Endodermal cell (in vitro differentiated cells): ENCODE data around the gene KCNIP4. TPM values are rescaled to one million over a fixed set of nuclear protein-coding genes. Genes with fewer than 3 reads are reported as not detected.

Source experiments
- DNase-seq: peaks from one replicate; pipeline ENCODE4 v3.0.0-alpha.2; 2017
- H3K27ac ChIP-seq: 2 replicates; pipeline ENCODE4 v1.5.1; 2013; ENCODE audit warnings: mild to moderate bottlenecking, low read depth, low read length, moderate library complexity
- H3K27me3 ChIP-seq: 2 replicates; pipeline ENCODE4 v1.6.1; 2013; ENCODE audit warnings: mild to moderate bottlenecking, low read length, moderate library complexity; ENCODE audit not compliant: insufficient read depth, control insufficient read depth, poor library complexity, severe bottlenecking
- H3K36me3 ChIP-seq: 2 replicates; pipeline ENCODE4 v1.7.0; 2013; ENCODE audit warnings: mild to moderate bottlenecking, low read length, moderate library complexity; ENCODE audit not compliant: control insufficient read depth, insufficient read depth
- H3K4me1 ChIP-seq: one replicate; pipeline ENCODE4 v1.7.0; 2013; ENCODE audit warnings: low read length; ENCODE audit not compliant: control insufficient read depth, insufficient read depth
- H3K4me3 ChIP-seq: 2 replicates; pipeline ENCODE4 v1.5.1; 2013; ENCODE audit warnings: mild to moderate bottlenecking, low read length, moderate library complexity
- H3K9ac ChIP-seq: 2 replicates; pipeline ENCODE4 v1.6.1; 2013; ENCODE audit warnings: mild to moderate bottlenecking, low read length, moderate library complexity; ENCODE audit not compliant: poor library complexity, severe bottlenecking; ENCODE audit errors: extremely low read depth
- H3K9me3 ChIP-seq: 2 replicates; pipeline ENCODE4 v1.6.1; 2013; ENCODE audit warnings: mild to moderate bottlenecking, low read length, moderate library complexity; ENCODE audit not compliant: control insufficient read depth
- H3K27ac Mint-ChIP-seq: 2 replicates; pipeline ENCODE4 v1.8.0; 2020; ENCODE audit warnings: mixed read lengths
- H3K27me3 Mint-ChIP-seq: 2 replicates; pipeline ENCODE4 v1.8.0; 2021; ENCODE audit warnings: mild to moderate bottlenecking, mixed read lengths; ENCODE audit not compliant: insufficient read depth
- H3K36me3 Mint-ChIP-seq: 2 replicates; pipeline ENCODE4 v1.8.0; 2020; ENCODE audit warnings: low read depth, mixed read lengths
- H3K4me1 Mint-ChIP-seq: 2 replicates; pipeline ENCODE4 v1.8.0; 2020; ENCODE audit warnings: mixed read lengths
- H3K4me3 Mint-ChIP-seq: 2 replicates; pipeline ENCODE4 v1.8.0; 2020; ENCODE audit warnings: mild to moderate bottlenecking, moderate library complexity, mixed read lengths
- H3K9me3 Mint-ChIP-seq: 2 replicates; pipeline ENCODE4 v1.8.0; 2020; ENCODE audit warnings: mild to moderate bottlenecking, mixed read lengths
- WGBS, 2 experiments: methylation state at CpG; one replicate each; pipeline versions ENCODE4 v1.1.5 to v1.1.7; 2013; ENCODE audit warnings: missing lambda C conversion rate in 2 of 2, mixed read lengths in 1 of 2; ENCODE audit not compliant: insufficient coverage in 1 of 2, insufficient read length in 1 of 2; 5-methylcytosine and 5-hydroxymethylcytosine counted together
- total RNA-seq, 2 donors: library from RNA; stranded (reverse); fragmentation: NEBNext Ultra II Directional in 1 of 2; extraction: Animal tissue kit (Norgen Biotek cat#: 25700) in 1 of 2; gene quantifications; 2 replicates in 1 of 2; 3 replicates in 1 of 2; pipeline ENCODE4 v1.2.1, GENCODE V29; 2021
- TF ChIP-seq, protein P1 (sequence below): fragments of 200-600 bp; sonication (generic); conservative IDR thresholded peaks from 2 replicates; pipeline ENCODE4 v1.5.0; 2021; ENCODE audit warnings: antibody characterized with exemption, mild to moderate bottlenecking

Gene KCNIP4
- total RNA-seq, 2 donors from 2014 or later, result not detected

GRCh38 chr4:20926529-20926928 lies 1022.0 kb downstream of the KCNIP4 start:
- no peak overlapping the region for H3K27ac Mint-ChIP-seq
- no peak overlapping the region for H3K27ac ChIP-seq
- DNase-seq, result no peak
- H3K9me3 Mint-ChIP-seq, result no peaks in the 10 kb centered on the region
- H3K4me1 Mint-ChIP-seq, result no peaks in the 10 kb centered on the region
- H3K4me3 ChIP-seq, result no peak overlapping the region
- no peaks in the 10 kb centered on the region for H3K4me1 ChIP-seq
- no peaks in the 10 kb centered on the region for H3K36me3 ChIP-seq
- TF ChIP-seq, protein P1, sequence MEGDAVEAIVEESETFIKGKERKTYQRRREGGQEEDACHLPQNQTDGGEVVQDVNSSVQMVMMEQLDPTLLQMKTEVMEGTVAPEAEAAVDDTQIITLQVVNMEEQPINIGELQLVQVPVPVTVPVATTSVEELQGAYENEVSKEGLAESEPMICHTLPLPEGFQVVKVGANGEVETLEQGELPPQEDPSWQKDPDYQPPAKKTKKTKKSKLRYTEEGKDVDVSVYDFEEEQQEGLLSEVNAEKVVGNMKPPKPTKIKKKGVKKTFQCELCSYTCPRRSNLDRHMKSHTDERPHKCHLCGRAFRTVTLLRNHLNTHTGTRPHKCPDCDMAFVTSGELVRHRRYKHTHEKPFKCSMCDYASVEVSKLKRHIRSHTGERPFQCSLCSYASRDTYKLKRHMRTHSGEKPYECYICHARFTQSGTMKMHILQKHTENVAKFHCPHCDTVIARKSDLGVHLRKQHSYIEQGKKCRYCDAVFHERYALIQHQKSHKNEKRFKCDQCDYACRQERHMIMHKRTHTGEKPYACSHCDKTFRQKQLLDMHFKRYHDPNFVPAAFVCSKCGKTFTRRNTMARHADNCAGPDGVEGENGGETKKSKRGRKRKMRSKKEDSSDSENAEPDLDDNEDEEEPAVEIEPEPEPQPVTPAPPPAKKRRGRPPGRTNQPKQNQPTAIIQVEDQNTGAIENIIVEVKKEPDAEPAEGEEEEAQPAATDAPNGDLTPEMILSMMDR, result no peak
- H3K9me3 ChIP-seq, result no peaks in the 10 kb centered on the region
- H3K27me3 Mint-ChIP-seq, result no peaks in the 10 kb centered on the region
- no peaks in the 10 kb centered on the region for H3K27me3 ChIP-seq
- H3K36me3 Mint-ChIP-seq, result no peaks in the 10 kb centered on the region
- H3K4me3 Mint-ChIP-seq, result no peak overlapping the region
- H3K9ac ChIP-seq, result no peak overlapping the region

- Mint-ChIP-seq H3K27ac (no peak overlapping the region), H3K9me3 (no peaks in the 10 kb centered on the region), H3K27me3 (no peaks in the 10 kb centered on the region), H3K4me3 (no peak overlapping the region), H3K36me3 (no peaks in the 10 kb centered on the region), H3K4me1 (no peaks in the 10 kb centered on the region)
- Histone ChIP-seq H3K4me3 (no peak overlapping the region), H3K9me3 (no peaks in the 10 kb centered on the region), H3K4me1 (no peaks in the 10 kb centered on the region), H3K27me3 (no peaks in the 10 kb centered on the region), H3K36me3 (no peaks in the 10 kb centered on the region), H3K27ac (no peak overlapping the region), H3K9ac (no peak overlapping the region)
- no peak for DNase-seq
- WGBS, 2 experiments, result 90 to 93% methylated on average over 4 of the region's 4 CpGs
- TF ChIP-seq, protein P1, result no peak
Measured at GRCh38 chr4:20925176-20925575, 1023.4 kb downstream of the KCNIP4 start.

GRCh38 chr4:20922962-20923361 lies 1025.6 kb downstream of the KCNIP4 start:
- no peaks in the 10 kb centered on the region for H3K27me3 ChIP-seq
- Mint-ChIP-seq H3K27ac (no peak overlapping the region), H3K4me1 (no peaks in the 10 kb centered on the region), H3K36me3 (no peaks in the 10 kb centered on the region), H3K4me3 (no peak overlapping the region), H3K27me3 (no peaks in the 10 kb centered on the region), H3K9me3 (no peaks in the 10 kb centered on the region)
- TF ChIP-seq, protein P1, result no peak
- WGBS, 2 experiments, result 90 to 96% methylated on average over 2 of the region's 2 CpGs
- no peaks in the 10 kb centered on the region for H3K4me1 ChIP-seq
- no peak for DNase-seq
- H3K27ac ChIP-seq, result no peak overlapping the region
- H3K4me3 ChIP-seq, result no peak overlapping the region
- H3K9ac ChIP-seq, result no peak overlapping the region
- no peaks in the 10 kb centered on the region for H3K36me3 ChIP-seq
- H3K9me3 ChIP-seq, result no peaks in the 10 kb centered on the region
